GM19397 (cell line): ENCODE measurements around the gene SPHK1.

Source experiments
- ATAC-seq: cut with Tn5 transposase; IDR thresholded peaks from one replicate; pipeline ENCODE4 v1.9.1; 2021; ENCODE audit warnings: mild to moderate bottlenecking, moderate library complexity; ENCODE audit not compliant: unreplicated experiment

The SPHK1 gene

GRCh38 chr17:76405607-76405966 is 21.2 kb downstream of the SPHK1 start:
- ATAC-seq = no peak

GRCh38 chr17:76405967-76406647 is 21.7 kb downstream of the SPHK1 start:
- ATAC-seq = no peak

- no peak for ATAC-seq
Measured at GRCh38 chr17:76407509-76407908, 23.1 kb downstream of the SPHK1 start.

- ATAC-seq = no peak
Measured at GRCh38 chr17:76408037-76408849, 23.8 kb downstream of the SPHK1 start.

- no peak for ATAC-seq
Measured at GRCh38 chr17:76410328-76410965, 26.0 kb downstream of the SPHK1 start.

- ATAC-seq = no peak
Measured at GRCh38 chr17:76411247-76411646, 26.8 kb downstream of the SPHK1 start.

- ATAC-seq = no peak
Measured at GRCh38 chr17:76414334-76415295, 30.2 kb downstream of the SPHK1 start.

GRCh38 chr17:76415786-76416185 is 31.4 kb downstream of the SPHK1 start:
- ATAC-seq = no peak

- no peak for ATAC-seq
Measured at GRCh38 chr17:76416457-76416856, 32.0 kb downstream of the SPHK1 start.

GRCh38 chr17:76416899-76417298 is 32.5 kb downstream of the SPHK1 start:
- no peak for ATAC-seq

- ATAC-seq = no peak
Measured at GRCh38 chr17:76417499-76418143, 33.2 kb downstream of the SPHK1 start.

- ATAC-seq = no peak
Measured at GRCh38 chr17:76419576-76420260, 35.3 kb downstream of the SPHK1 start.

- no peak for ATAC-seq
Measured at GRCh38 chr17:76420356-76421043, 36.1 kb downstream of the SPHK1 start.

GRCh38 chr17:76421044-76421407 is 36.6 kb downstream of the SPHK1 start:
- ATAC-seq = no peak

- ATAC-seq = no peak
Measured at GRCh38 chr17:76422406-76422805, 38.0 kb downstream of the SPHK1 start.

- ATAC-seq = no peak
Measured at GRCh38 chr17:76422860-76423259, 38.5 kb downstream of the SPHK1 start.

- ATAC-seq = no peak
Measured at GRCh38 chr17:76426853-76427252, 42.4 kb downstream of the SPHK1 start.

- ATAC-seq = no peak
Measured at GRCh38 chr17:76427501-76428231, 43.3 kb downstream of the SPHK1 start.

GRCh38 chr17:76428511-76428910 is 44.1 kb downstream of the SPHK1 start:
- ATAC-seq = no peak
